GM18519 (cell line): ENCODE measurements around the gene SFMBT2.
"Not testable (repeated sequence)": the region's sequence is repeated elsewhere in the genome, so short reads cannot be mapped to it uniquely, and the experiment has no call there.

Source experiments
- ATAC-seq: cut with Tn5 transposase; IDR thresholded peaks from one replicate; pipeline ENCODE4 v1.9.1; 2021; ENCODE audit warnings: mild to moderate bottlenecking, moderate library complexity; ENCODE audit not compliant: unreplicated experiment, low FRiP score

SFMBT2 gene

GRCh38 chr10:7239312-7239985, 171.4 kb downstream of the SFMBT2 start:
- ATAC-seq, result peak; percentile 77

DNA sequence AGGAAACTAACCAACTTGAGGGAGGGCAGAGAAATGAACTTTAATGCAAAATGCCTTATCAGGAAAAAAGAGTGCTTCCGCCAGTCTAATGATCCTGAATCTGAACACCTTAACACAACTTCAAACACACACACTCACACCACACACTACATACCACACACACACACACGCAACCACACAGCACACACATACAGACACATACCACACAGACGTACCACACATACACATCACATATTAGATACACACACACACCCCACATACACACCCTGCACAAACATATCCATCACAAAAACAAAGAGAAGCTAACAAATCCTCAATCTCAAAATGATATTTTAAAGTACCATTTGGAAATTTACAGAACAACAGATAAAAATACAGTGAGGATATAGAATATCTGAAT, 175.5 kb downstream of the SFMBT2 start:
- no peak for ATAC-seq

DNA sequence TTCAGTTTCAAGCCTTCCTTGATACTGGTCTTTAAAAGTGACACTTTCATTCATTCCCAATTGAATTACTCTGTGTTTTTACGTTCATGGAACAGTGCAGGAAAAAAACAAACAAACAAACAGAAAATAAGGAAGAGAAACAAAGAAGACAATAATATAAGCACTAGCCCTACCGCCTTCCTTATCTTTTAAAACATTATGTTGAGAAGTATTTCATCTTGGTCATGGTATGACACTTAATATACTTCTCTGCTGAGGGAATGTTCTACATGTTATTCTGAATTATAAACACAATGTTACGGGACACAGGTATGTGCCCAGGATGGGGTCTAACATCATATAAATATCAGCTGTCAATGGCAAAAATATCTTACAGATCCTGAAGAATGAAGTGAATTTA, 176.7 kb downstream of the SFMBT2 start:
- ATAC-seq, result no peak

DNA sequence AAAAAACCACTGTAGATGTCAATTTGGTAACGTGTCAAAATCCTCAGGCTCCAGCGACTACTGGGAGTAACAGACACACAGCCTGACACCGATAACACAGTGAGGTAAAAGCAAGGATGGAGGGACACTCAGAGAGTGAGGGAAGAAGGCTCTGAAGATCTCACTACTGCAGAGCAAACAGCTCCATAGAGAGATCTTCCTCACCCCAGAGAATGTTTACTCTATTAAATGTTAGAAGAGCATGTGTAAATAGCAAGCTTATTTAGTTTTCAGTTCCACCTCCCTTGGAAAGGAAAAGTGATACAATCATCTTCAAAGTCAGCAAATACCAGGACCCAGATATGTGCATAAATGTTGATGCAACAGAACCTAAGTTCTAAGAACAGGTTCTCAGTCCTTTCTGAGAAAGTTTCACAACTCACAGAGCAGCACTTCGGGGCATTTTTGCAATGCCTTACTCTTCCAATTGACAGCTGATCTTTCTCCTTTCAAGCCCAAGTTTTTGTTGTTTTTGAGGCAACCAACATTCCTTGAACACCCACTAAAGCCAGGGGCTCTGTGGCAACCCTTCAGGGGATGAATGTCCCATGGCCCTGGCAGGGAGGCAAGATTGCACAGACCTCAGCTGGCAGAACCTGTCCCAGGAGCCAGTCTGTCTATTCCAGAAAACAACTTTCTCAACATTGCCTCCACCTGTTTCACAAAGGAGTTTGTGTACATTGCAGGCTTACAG, 177.4 kb downstream of the SFMBT2 start:
- no peak for ATAC-seq

DNA sequence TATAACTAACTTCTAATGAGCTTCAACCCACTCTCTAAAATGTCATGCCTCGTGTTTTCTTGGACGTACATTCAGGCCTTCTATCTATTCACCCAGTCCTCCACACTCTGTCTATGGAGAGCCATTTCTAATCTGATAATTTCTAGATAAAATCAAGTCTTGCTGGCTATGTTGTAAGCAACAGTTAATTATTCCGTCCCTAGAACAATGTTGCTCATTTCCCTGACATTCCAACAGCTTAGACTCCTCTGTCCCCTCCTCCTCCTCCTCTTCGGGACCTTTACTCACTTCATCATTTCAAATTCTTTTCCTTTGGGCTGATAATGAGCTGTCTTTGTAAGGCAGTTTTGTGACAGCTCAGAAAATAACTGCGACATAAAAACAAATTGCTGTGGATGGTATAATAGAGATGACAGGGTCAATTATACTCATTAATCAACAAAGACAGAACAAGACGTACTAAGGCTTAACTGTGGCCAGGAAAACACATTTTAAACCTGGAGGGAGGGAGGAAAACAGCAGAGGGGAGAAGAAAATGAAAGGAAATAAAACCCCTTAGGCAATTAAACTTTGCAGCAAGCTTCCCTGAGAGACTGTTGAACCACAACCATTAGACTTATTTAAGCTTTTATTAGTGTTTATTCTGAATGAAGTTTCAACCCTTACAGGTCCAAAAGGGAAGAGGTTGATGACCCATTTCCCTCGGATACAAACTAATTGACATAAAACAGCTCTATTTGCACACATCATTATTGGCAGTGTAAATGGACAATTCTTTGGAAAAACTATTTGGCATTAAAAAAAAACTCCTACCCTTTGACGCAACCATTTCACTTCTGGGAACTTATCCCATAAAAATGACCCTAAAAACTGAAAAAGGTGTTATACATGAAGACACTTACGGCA, 179.1 kb downstream of the SFMBT2 start:
- no peak for ATAC-seq

- no peak for ATAC-seq
Observed at GRCh38 chr10:7230951-7231350, 179.9 kb downstream of the SFMBT2 start.

DNA sequence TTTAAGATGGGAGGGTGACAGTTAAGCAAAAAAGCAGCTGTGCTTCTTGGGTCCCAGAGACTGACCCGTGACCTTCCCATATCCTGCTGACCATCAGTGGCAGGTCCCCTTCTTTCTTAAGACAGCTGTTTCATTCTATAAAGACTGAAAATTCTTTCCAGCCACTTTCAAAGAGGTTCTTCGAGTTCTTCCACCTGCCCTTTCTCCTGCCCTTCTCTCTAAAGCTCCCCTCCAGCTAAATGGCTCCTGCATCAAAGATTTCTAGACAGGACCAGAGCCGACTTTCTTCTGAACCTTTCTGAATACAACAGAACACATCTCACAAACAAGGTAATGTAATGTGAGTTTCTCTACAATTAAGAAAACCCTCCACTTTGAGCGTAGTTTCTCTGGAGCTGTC, 180.8 kb downstream of the SFMBT2 start:
- no peak for ATAC-seq

- ATAC-seq, result no peak
Observed at GRCh38 chr10:7225133-7225532, 185.7 kb downstream of the SFMBT2 start.

GRCh38 chr10:7218968-7219367, 191.9 kb downstream of the SFMBT2 start:
- no peak for ATAC-seq

GRCh38 chr10:7212696-7213095, 198.1 kb downstream of the SFMBT2 start:
- ATAC-seq, result not testable (repeated sequence)

GRCh38 chr10:7211857-7212577, 198.8 kb downstream of the SFMBT2 start:
- ATAC-seq, result no peak

DNA sequence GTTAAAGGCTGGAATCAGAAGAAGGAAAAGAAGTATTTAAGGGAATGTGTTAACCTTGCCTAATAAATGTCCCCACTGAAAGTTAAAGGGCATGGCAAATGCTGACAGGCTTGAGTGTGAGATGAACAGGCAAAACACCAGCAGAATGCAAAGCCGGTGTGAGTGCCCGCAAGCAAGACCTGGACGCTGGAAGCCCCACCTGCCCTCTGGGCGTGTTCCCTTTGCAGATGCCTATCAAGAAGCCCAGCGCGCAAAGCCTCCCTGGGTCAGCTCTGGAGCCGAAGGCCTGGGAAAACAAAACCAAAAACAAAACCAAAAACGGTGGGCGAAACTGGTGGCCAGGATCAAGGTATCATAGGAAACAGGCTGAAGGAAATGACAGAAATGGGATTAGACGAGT, 200.3 kb downstream of the SFMBT2 start:
- no peak for ATAC-seq

DNA sequence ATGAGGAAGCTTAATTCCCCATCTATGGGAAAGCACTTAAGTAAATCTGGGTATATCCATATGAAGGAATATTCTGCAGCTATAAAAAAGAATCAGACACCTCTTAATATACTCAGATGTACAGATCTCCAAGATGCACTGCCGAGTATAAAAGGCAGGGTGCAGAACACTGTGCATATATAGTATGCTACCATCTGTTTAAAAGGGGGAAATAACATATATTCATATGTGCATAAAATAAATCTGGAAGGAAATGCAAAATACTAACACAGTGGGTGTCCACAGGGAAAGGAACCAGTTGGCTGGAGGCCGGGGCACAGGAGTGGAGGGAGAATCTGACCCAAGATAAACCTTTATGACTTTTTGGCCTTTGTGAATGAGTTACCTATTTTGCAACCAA, 201.4 kb downstream of the SFMBT2 start:
- ATAC-seq, result no peak

DNA sequence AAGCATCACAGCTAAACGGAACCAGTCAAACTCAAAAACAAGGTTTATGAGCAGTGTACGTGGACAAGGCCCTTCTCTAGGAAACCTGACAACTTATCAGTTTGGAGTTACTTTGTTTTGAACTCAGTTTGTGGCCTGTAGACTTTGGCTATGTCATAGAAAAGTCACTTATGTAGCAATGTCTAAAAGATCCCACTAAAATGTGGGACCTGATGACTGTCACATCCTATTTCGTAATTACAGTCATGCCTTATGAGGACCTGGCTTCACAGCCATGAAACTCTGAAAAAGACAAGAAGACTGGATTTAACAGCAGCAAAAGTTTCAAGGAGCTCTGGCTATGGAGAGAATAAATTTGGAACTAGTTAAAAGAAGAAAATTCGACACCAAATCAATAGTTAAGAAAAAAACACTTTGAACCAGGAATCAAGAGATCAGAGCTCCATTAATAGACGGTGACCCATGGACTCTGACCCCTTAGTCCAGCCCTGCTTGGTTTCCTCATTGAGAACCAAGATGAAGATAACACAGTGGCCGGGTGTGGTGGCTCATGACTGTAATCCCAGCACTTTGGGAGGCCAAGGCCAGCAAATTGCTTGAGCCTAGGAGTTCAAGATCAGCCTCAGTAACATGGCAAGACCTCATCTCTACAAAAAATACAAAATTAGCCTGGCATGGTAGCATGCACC, 204.3 kb downstream of the SFMBT2 start:
- no peak for ATAC-seq

DNA sequence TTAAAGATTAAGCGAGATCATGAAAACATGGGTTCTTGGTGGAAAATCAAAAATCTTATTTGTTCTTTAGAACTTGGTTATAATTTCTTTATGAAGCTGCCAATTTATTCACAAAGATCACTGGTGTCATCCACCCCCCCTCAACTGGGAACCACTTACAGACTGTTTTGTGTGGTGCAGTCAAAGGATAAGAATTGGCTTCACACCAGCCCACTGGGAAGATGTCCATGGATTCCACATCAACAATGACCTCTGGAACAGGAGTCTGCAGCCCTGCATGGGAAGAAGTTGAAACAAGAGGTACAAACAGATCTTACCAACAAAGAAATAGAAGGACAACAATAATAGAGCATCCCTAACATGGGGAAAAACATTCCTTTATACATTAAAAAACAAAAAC, 205.2 kb downstream of the SFMBT2 start:
- no peak for ATAC-seq

DNA sequence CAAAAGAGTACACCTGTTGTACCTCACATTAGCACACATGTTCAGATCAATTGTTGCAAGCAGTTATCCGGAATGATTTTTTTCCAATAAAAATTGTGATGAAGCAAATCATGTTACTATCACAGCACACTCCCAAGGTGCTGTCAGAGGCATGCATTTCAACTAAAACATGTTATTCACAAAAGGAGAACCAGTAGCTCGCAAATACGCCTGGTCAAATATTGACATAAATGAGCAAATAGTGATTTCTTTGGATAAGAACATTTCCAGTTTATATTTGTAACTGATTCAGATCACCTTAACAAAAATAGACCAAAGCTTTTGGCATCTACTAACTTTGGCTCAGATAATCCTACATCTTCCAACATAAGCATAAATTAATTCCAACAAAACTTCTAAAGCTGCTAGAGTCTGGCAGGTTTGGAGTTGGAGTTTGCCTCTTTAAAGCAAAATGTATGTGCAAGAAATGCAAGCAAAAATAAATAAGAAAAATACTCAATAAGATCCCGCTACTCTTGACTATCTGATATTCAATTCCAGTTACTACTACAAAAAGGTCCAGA, 208.0 kb downstream of the SFMBT2 start:
- ATAC-seq, result no peak

- no peak for ATAC-seq
Observed at GRCh38 chr10:7199152-7199760, 211.6 kb downstream of the SFMBT2 start.

DNA sequence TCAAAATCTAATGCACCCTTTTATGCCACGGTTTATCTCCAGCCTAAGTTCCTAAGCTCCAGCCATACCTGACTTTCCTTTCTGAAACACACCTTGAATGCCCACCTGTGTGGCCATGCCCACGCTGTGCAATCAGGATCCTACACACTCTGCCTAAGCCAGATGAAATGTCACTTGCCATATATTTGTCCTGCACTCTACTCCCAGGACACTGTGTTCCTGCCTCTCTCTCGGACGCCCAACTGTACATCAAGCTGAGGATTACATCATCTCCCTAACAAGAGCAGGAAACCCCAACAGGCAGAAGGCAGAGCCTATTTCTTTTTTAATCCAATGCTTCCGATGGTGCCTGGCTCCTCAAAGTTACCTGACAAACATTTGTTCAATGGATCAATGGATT, 214.6 kb downstream of the SFMBT2 start:
- ATAC-seq, result no peak

- no peak for ATAC-seq
Observed at GRCh38 chr10:7195118-7195517, 215.7 kb downstream of the SFMBT2 start.
